ENCODE measurements around the gene PIP4P1. TPM values are rescaled to one million over a fixed set of nuclear protein-coding genes. Genes with fewer than 3 reads are reported as not detected.

Gene PIP4P1
- total and polyA plus RNA-seq, 9 of the 15 experiments (the other 6 are each of a cell fraction or from before 2014, with no cell fraction given) = 5.3 to 20.9 (median 10.7) TPM

GRCh38 chr14:20428010-20428365 is 33.2 kb downstream of the PIP4P1 start (continued):
- TF ChIP-seq ZNF318 (IDR thresholded peaks at IDR 0.05; ENCODE audit: borderline replicate concordance in 1 of 2, low read depth in 1 of 2) (no peak), CBX1 (IDR thresholded peaks at IDR 0.05; ENCODE audit: low read depth) (no peak), MGA (IDR thresholded peaks at IDR 0.05) (peak; percentile 29; the same call in 1 of the 2 replicates)
